GM19239 (cell line): Measurements from ENCODE around the gene GMDS.

Experiments
- DNase-seq: peaks from one replicate; pipeline ENCODE4 v3.0.0; 2011; ENCODE audit warnings: low spot score; ENCODE audit not compliant: insufficient read length
- FAIRE-seq: peaks from 2 replicates; lab custom pipeline; 2011; peaks lifted over from hg19 to GRCh38; lab: Jason Lieb, UNC

The GMDS gene

DNA sequence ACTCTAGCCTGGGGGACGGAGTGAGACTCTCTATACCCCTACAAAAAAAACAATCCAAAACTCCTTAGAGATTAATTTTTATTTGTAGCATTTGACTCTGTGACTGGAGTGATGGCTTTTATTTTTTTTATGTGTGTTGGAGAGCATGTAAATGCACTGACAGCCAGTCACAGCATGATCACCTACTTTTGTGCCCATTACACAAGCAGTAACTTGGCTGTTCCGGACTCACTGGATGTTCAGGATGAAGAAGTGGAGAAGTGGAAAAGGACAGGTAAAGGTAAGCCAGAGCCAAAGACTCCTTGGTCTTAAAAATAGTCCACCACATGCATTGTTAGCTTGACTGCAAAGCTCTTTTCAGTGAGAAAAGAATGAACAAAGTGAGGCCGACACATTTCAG lies 413.0 kb downstream of the GMDS start:
- DNase-seq (no peak), FAIRE-seq (no peak)

DNA sequence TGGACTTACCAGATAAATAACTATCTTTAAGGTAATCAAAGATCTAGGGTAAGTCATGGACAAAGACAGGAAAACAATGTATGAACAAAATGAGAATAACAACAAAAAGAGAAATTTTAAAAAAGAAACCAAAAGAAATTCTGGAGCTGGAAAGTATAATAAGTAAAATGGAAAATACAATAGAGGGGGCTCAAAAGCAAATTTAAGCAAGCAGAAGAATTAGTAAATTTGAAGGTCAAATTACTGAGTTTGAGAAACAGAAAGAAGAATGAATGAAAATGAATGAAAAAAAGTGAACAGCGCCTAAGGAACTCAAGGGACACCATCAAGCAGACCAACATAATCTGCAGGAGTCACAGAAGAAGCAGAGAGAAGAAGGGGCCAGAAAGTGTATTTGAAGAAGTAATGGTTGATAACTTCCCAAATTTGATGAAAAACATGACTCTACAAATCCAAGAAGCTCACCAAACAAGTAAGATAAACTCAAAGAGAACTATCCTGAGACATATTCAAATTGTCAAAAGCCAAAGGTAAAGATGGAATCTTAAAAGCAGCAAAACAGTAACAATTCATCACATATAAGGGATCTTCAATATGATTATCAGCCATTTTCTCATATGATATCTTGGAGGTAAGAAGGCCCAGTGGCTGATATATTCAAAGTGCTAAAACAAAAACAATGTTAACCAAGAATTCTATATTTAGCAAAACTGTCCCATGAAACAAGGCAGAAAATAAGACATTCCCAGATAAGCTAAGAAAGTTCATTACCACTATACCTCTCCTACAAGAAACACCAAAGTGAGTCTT lies 417.2 kb downstream of the GMDS start:
- no peak for DNase-seq
- FAIRE-seq: no peak

DNA sequence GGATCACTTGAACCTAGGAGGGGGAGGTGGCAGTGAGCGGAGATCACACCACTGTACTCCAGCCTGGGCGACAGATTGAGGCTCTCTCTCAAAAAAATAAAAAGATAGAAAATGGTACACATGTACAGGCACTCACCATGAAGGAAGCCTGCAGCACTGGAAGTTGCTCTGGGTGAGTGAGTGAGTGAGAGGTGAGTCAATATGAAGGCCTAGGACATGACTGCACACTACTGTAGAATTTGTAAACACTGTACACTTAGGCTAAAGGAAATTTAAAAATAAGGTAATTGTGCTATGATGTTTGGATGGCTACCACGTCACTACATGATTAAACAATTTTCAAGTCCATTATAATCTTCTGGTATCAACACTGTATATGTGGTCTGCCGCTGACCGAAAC lies 419.5 kb downstream of the GMDS start:
- DNase-seq (no peak), FAIRE-seq (no peak)

- FAIRE-seq (no peak), DNase-seq (no peak)
Measured at GRCh38 chr6:1825277-1825676, 420.1 kb downstream of the GMDS start.

- FAIRE-seq (no peak), DNase-seq (no peak)
Measured at GRCh38 chr6:1821513-1822183, 423.8 kb downstream of the GMDS start.

DNA sequence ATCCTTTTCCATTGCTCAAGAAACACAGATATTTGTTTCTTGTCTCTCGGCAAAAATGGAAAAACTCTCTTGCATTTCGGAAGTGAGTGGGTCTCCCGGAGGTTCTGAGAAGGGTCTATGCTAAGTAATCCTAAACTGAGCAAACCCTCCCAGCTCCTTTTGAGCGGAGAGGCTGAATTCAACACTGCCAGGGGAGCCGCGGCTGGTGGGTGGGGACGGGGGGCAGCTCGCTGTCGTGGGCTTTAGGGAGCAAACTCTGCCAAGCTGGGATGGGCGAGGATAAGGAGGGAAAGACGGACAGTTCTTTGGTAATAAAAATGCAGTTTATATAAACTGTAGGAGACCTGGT lies 424.3 kb downstream of the GMDS start:
- no peak for FAIRE-seq
- DNase-seq: no peak

GRCh38 chr6:1820714-1821113 lies 424.7 kb downstream of the GMDS start:
- FAIRE-seq (no peak), DNase-seq (no peak)

DNA sequence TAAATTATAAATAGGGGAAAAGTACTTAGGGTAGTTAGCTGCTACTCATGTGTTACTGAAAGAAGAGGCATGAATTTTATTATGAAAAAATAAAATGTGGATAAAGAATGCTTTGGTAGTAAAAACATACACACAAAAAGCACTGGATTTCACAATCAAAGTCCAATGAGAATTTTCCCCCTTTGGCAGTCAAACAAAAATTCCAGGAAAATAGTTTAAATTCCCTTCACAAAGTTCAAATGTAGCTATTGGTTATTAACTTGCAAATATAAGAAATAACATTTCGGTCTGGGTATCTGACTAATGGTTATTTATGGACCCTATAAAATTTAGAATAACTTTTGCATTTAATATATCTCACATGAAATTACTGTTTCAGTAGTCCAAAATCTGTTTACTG lies 425.2 kb downstream of the GMDS start:
- no peak for DNase-seq
- FAIRE-seq: no peak

- no peak for DNase-seq
- FAIRE-seq: no peak
Measured at GRCh38 chr6:1819007-1819406, 426.4 kb downstream of the GMDS start.

DNA sequence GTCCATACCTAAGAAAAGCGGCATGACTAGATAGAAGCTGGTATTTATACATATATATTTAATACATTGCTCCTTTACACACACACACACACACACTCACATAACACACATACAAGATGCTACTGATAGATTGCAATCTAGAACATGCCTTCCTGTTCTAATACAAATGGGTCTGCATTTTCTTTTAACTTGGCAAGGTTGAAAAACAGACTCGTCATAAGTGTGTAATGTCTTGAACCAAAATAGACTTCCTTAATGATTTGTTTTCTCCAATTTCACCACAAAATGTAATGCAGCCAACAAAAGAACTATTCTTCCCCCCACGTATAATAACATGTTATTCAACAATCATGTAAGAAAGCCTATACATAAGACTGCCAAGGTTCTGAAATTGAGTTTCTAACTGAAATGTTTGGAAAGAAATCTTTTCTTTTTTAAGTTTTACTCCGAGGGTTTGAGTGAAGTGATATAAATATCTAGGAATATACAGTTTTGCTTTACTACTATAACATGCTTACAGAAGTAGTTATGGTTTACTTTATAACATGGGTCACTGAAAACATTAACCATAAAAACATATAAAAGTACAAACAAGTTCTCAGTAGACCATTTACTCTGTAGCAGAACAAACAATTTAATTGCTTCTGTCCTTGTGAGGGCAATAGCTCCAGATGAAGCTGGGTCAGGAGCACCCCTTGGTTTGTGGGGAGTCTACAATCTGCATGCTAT lies 428.2 kb downstream of the GMDS start:
- FAIRE-seq: peak; percentile 31
- DNase-seq: no peak

DNA sequence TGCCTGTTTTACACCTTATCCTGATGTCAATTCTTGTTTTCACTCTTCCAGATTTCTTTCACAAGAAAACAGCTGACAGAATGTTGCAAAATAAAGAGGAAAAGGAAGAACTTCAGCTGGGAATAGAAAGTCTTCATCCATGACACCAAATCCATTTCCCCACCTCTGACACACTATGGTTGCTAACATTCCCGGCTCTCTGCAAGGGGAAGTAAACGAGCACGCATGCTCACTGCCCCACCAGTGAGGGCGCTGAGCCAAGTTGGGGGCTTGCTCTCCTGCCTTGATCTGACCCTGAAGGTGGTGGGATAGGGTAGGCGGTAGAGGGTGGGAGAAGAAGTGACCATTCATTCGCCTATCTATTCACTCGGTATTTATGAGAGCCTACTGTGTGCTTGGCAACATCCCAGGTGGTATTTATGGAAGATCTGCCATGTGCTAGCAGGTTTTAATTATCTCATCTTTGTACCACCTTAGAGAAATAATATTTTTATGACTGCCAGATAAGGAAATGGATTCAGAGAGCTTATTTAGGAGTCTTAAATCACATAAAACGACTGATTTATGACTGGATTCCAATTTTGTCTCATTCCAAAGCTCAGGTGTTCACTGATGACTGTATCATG lies 429.5 kb downstream of the GMDS start:
- FAIRE-seq (no peak), DNase-seq (no peak)

DNA sequence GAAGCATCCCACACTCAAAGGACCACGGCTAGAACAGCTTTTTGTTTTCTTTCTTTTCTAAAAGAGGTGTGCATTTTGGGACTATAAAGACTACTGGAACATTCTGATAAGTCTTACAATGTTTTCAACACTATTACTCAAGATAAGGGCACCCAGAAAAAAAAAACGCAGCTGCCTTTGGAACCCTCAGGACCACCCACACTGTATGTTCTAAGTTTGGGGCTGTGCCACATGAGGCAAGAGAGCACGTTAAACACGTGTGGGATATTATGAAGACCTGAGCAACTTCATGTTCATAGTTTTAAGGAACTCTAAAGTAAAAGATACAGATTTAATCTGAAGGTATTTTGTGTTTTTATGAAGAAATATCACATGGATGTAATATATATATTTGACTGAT lies 431.1 kb downstream of the GMDS start:
- FAIRE-seq: no peak

GRCh38 chr6:1812487-1812886 lies 432.9 kb downstream of the GMDS start:
- DNase-seq (no peak), FAIRE-seq (no peak)

More for the DNA sequence above, 431.1 kb downstream of the GMDS start:
- DNase-seq: no peak

DNA sequence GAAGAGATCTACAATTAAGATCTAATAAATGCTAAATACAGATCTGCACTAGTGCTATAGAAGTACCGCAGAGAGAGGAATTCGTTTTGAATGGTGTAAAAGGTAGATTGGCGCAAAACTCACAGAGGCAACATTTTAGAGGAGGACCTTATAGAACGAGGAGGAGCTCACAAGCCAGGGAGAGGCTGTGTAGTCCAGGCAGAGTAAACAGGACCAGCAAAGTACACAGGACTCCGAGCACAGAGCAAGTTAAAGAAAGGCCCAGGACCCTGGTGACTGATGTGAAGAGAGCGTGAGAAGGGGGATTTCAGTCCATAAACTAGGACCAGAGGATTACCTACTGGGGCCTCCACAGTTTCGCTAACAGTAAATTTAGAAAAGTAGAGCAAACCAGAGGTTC lies 433.4 kb downstream of the GMDS start:
- no peak for DNase-seq
- FAIRE-seq: no peak

DNA sequence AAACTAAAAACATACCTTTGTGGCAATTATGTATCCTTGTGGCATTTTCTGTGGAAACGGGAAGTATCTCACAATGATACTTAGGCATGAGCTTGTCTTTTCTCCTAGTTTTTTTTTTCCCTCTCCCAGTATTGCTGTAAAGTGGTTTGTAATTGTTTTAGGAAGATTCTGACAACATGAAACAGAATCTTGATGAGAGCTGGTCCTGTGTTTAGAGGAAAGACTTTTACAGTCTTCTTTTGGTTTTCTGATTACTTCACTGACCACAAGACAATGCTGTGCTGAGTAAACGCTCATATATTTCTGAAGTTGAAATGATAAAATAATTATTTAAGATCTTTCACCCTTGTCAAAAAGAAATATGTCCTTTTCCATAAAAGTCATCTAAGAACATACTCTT lies 434.5 kb downstream of the GMDS start:
- DNase-seq (no peak), FAIRE-seq (no peak)

- DNase-seq (no peak), FAIRE-seq (no peak)
Measured at GRCh38 chr6:1809291-1809988, 436.0 kb downstream of the GMDS start.

DNA sequence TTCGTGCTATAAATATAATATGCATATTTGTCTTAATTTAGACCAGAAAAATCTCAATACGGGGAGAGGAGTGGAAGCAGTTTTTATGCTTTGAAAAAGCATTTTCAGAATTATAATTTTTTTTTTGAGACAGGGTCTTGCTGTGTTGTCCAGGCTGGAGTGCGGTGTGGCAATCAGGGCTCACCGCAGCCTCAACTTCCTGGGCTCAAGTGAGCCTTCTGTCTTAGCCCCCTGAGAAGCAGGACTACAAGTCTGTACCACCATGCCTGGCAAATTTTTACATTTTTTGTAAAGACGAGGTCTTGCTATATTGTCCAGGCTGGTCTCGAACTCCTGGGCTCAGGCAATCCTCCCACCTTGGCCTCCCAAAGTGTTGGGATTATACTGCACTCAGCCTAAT lies 438.5 kb downstream of the GMDS start:
- DNase-seq: no peak
- no peak for FAIRE-seq

- DNase-seq (no peak), FAIRE-seq (no peak)
Measured at GRCh38 chr6:1802491-1803395, 442.7 kb downstream of the GMDS start.

- FAIRE-seq (no peak), DNase-seq (no peak)
Measured at GRCh38 chr6:1801401-1801800, 444.0 kb downstream of the GMDS start.
